Erythroblast (primary cell): ENCODE measurements around the gene NDUFC1.
"Not testable (repeated sequence)": the region's sequence is repeated elsewhere in the genome, so short reads cannot be mapped to it uniquely, and the experiment has no call there.

Experiments
- DNase-seq, 2 experiments: peaks; one replicate each; lab custom pipeline; 2025; lab: John Stamatoyannopoulos, UW
- GATA1 ChIP-seq: IDR thresholded peaks from 2 replicates; pipeline ENCODE4 v1.6.1; 2011; ENCODE audit warnings: low read depth, mild to moderate bottlenecking, control low read depth, low read length, moderate library complexity
- POLR2A ChIP-seq: IDR thresholded peaks from 2 replicates; pipeline ENCODE4 v1.6.1; 2011; ENCODE audit warnings: mild to moderate bottlenecking, low read length

NDUFC1 gene

DNA sequence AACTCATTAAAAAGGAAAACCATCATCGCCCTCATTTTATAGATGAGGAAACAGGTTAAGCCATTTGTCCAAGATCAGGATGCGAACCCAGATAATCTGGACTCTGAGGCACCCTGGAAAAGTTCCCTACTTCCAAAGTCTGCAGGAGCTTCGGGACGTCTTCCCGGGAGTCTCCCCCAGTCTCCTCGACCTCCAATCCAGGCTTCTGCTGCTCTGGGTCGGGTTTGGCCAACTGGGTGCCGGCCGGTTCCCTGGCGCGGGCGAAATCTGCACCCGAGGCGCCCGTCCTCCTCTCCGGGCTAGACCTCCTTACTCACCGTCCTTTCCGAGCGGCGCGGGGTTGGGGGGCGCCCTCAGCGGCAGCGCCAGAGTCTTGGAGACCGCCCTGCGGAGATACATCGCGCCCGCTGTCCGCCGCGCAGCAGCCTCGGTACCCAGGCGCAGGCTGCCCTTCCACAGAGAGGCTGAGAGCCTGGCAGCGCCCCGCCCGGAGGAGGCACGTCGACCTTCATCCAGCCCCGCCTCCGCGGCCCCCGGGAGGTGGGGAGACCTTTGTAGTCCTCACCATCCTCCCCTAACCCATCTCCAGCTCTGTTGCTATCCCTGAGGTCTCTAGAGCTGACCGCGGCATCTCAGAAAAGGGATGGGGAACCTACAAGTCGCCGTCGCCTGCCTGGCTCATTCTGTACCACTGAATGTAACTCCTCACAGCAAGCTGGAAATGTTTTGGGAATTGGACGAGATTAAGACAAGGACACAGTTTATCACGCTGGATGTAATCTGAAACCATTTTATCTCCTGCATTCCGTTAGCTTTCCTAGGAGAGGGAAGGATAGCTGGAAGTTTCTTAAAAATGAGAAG lies 22.3 kb downstream of the NDUFC1 start, which contains the start of gene MGARP:
MGARP (minus strand) TSS at position 466 of the 861 bp plus-strand sequence; CDS start at position 399, 67 bp downstream.
- DNase-seq, result peak; percentile 30 to 38
- no peak for TF ChIP-seq POLR2A
- TF ChIP-seq GATA1, result no peak

- TF ChIP-seq GATA1 (no peak), POLR2A (no peak)
- peak; percentile 37 to 40 for DNase-seq
These were observed 23.1 kb downstream of the NDUFC1 start for GRCh38 chr4:139278912-139279759.

GRCh38 chr4:139278485-139278884 lies 23.8 kb downstream of the NDUFC1 start:
- no peak for TF ChIP-seq POLR2A
- no peak for TF ChIP-seq GATA1
- DNase-seq, result peak; percentile 38 to 51

DNA sequence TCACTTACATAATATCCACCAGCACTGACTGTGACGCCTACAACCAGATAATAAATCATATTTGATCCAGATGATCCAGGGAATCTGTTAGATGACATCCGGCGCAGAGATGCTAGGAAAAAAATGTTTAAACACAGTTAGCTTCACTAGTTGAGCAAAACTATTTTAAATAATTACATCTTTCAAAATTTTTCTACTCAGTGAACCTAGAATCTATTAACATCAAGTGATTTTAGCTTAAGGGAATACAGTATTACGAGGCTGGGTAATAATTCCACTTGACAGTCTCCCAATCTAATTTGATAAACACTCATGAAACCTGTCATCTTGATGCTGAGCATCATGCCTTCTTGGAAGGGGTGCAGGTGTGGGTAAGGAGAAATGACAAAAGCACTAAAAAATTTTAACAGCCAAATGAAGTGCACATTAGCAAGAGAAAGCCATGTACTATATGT lies 27.0 kb downstream of the NDUFC1 start:
- TF ChIP-seq POLR2A, result no peak
- no peak for TF ChIP-seq GATA1
- DNase-seq, result no peak

GRCh38 chr4:139274790-139275189 lies 27.5 kb downstream of the NDUFC1 start:
- DNase-seq, result no peak
- TF ChIP-seq POLR2A (no peak), GATA1 (no peak)

DNA sequence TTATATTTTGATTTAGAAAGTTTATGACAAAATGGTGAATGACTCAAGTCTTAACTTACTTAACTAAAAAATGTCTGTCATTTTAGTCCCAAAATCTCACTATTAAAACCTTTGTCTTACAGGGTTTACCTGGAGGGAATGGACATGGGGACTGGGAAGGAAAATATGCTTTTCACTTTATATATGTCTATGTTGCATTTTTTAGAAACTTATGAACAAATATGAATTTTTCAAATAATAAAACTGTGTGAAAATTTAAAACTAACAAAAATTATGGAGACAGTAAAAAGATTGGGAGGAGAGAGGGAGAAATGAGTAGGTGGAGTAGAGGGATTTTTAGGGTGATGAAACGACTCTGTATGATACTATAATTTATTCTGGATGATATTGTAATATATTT lies 28.4 kb downstream of the NDUFC1 start:
- TF ChIP-seq POLR2A (no peak), GATA1 (no peak)
- no peak for DNase-seq

GRCh38 chr4:139267301-139267700 lies 35.0 kb downstream of the NDUFC1 start:
- DNase-seq, result no peak

GRCh38 chr4:139266583-139267257 lies 35.6 kb downstream of the NDUFC1 start:
- TF ChIP-seq GATA1 (no peak), POLR2A (peak; percentile 29)
- peak; percentile 65 to 82 for DNase-seq

More at GRCh38 chr4:139267301-139267700, 35.0 kb downstream of the NDUFC1 start:
- TF ChIP-seq POLR2A, result no peak

DNA sequence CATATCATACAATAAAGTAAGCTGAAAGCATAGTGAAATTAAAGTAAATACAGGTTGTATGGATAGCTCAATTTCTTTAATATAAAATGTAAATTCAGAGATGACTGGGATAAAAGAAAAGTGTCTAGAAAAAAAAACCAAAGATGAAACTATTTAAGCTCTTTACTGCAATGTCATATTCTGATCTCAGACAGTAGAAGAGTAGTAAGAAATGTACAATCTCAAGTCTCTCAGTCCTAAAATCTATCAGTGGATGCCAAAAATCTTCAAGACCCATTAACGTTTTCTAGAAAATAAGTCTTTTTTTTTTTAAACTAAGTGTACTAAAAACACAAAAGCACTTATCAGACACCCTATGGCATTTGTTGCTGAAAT lies 36.1 kb downstream of the NDUFC1 start:
- TF ChIP-seq POLR2A, result no peak
- no peak for TF ChIP-seq GATA1
- no peak for DNase-seq

DNA sequence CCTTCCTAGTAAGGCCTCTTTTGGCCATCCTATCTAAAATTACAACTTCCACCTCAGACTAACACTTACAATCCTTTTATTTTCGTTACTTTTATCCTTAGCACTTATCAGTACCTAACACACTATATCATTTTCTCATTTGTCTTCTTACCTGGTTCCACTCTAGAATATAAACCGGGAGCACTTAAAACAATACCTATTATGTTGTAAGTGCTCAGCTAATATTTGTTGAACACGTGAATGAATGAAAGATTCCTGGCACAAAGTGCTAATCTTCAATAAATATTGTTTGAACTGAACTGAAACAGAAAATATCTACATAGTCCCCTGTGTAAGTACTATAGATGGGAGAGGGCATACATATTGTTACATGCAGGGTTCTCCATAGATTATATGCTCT lies 36.6 kb downstream of the NDUFC1 start:
- no peak for DNase-seq
- TF ChIP-seq GATA1, result no peak
- no peak for TF ChIP-seq POLR2A

DNA sequence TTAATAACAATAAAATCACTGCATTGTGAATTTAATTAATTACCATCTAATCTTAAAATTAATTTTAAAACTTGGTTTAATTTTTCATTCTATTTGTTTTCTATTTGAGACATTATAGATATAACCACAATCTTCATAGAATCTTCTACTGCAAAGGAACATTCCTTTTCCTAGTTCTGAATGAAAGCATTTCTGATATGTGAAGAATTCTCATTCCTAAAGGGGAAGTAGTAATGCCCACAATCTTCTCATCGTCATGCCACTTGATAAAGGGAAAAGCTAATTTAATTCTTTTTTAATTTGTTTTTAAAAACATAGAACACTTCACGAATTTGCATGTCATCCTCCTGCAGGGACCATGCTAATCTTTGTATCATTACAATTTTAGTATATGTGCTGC lies 45.9 kb downstream of the NDUFC1 start:
- no peak for DNase-seq
- TF ChIP-seq POLR2A, result no peak
- no peak for TF ChIP-seq GATA1

GRCh38 chr4:139255581-139255980 lies 46.7 kb downstream of the NDUFC1 start:
- not testable (repeated sequence) for DNase-seq

DNA sequence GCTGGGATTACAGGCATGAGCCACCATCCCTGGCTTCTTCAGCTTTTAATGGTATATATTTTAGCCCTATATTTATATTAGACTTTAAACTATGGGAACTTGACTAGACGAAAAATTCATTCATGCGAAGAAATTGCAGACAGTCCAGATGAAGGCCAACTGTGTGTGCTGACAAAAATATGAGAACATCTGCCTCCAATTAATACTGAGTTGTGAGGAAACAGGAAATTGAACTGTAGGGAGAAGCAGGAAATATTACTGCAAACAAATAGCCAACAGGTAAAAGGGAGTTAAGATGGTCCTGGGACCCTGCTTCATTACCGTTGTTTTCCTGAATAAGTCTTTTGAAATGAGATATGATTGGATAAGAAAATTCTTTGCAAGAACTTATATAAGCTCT lies 48.6 kb downstream of the NDUFC1 start:
- TF ChIP-seq POLR2A, result no peak
- no peak for TF ChIP-seq GATA1
- DNase-seq, result no peak
